Ovary (tissue), 3 donors: ENCODE results near the gene WDR31.

Experiments used
- EP300 ChIP-seq: sonication (generic); formaldehyde crosslinking; IDR thresholded peaks from one replicate; pipeline ENCODE4 v1.6.1; 2017; ENCODE audit warnings: antibody characterized with exemption
- POLR2A ChIP-seq: fragments of 450-650 bp; IDR thresholded peaks from one replicate; pipeline ENCODE4 v1.6.1; 2017; ENCODE audit warnings: antibody characterized with exemption, mild to moderate bottlenecking, moderate library complexity
- TF ChIP-seq, protein P1 (sequence below), 3 donors: fragments of 450-650 bp in 2 of 3; fragments of 200-600 bp in 1 of 3; IDR thresholded peaks; one replicate each; pipeline versions ENCODE4 v1.5.1 to v1.8.0; 2016 to 2022; ENCODE audit warnings: antibody characterized with exemption in 3 of 3, mild to moderate bottlenecking in 1 of 3
- donor health status: DM: no; HTN: no; CAD: no.

DNA sequence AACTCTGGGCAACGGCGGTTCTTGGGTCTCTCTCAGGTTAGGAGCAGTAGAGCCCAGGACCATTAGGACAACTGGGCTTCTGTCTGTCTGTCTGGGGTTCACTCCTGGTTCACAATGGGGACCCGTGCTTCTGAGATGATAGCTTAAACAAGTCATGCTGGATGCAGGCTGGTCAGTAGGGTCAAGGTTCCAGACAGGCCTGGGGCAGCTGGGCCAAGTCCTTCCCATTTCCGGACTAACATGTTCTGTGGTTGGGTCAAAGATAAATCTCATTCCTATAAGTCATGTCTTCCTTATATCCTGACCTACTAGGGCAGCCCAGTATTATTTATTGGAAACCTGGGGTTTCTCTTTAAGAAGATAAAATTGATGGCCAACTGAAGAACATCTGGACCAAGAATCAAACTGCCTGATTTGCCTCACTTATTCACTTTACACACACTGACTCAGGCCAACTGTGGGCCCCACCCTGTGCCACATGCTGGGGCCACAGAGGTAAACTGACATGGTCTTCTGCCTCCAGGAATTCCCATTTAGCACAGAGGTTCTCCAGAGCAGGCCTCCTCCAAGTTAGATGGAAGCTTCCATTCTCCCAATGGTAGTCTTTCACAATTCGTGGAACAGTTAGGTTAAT, 28.4 kb upstream of the WDR31 start:
- TF ChIP-seq, protein P1, sequence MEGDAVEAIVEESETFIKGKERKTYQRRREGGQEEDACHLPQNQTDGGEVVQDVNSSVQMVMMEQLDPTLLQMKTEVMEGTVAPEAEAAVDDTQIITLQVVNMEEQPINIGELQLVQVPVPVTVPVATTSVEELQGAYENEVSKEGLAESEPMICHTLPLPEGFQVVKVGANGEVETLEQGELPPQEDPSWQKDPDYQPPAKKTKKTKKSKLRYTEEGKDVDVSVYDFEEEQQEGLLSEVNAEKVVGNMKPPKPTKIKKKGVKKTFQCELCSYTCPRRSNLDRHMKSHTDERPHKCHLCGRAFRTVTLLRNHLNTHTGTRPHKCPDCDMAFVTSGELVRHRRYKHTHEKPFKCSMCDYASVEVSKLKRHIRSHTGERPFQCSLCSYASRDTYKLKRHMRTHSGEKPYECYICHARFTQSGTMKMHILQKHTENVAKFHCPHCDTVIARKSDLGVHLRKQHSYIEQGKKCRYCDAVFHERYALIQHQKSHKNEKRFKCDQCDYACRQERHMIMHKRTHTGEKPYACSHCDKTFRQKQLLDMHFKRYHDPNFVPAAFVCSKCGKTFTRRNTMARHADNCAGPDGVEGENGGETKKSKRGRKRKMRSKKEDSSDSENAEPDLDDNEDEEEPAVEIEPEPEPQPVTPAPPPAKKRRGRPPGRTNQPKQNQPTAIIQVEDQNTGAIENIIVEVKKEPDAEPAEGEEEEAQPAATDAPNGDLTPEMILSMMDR (IDR thresholded peaks at IDR 0.05): no peak
- TF ChIP-seq EP300: no peak
- TF ChIP-seq POLR2A: no peak
